Activated T-helper 2 cell treated with anti-CD3 and anti-CD28 coated beads, Interferon-gamma antibody, Interleukin-2, Interleukin-4, amounts not matched to agents 10 μg/mL and 5 μg/mL and 100 μg/mL, durations not matched to agents 14 hours and 24 hours and 36 hours (primary cell): ENCODE data around the gene GGA2. TPM values are rescaled to one million over a fixed set of nuclear protein-coding genes. Genes with fewer than 3 reads are reported as not detected.
A peak's percentile ranks its signal among the peaks of the same experiment; 100 is the strongest.
"Not testable (repeated sequence)": the region's sequence is repeated elsewhere in the genome, so short reads cannot be mapped to it uniquely, and the experiment has no call there.

Experiments used
- DNase-seq: peaks from one replicate; pipeline ENCODE4 v3.0.0; 2021; ENCODE audit warnings: low spot score
- H3K27ac Mint-ChIP-seq: one replicate; pipeline ENCODE4 v1.8.0; 2021; ENCODE audit warnings: mixed read lengths
- H3K27me3 Mint-ChIP-seq: one replicate; pipeline ENCODE4 v1.8.0; 2021; ENCODE audit warnings: low read depth, mixed read lengths
- H3K36me3 Mint-ChIP-seq: one replicate; pipeline ENCODE4 v1.8.0; 2021; ENCODE audit warnings: low read depth, mixed read lengths
- H3K4me1 Mint-ChIP-seq: one replicate; pipeline ENCODE4 v1.8.0; 2021; ENCODE audit warnings: low read depth, mixed read lengths
- H3K4me3 Mint-ChIP-seq: one replicate; pipeline ENCODE4 v1.8.0; 2021; ENCODE audit warnings: low read depth, mild to moderate bottlenecking, moderate library complexity, mixed read lengths
- H3K9me3 Mint-ChIP-seq: one replicate; pipeline ENCODE4 v1.8.0; 2021; ENCODE audit warnings: mixed read lengths
- intact Hi-C: fragments of 100-400 bp; cut with micrococcal nuclease; formaldehyde crosslinking; loops from one replicate; pipeline ENCODE4 v1.15.1; 2023
- total RNA-seq: library from RNA; stranded (reverse); gene quantifications from 2 replicates; pipeline ENCODE4 v1.2.3, GENCODE V29; 2022

Gene GGA2
- total RNA-seq, 1 donor from 2014 or later, result 110 TPM

DNA sequence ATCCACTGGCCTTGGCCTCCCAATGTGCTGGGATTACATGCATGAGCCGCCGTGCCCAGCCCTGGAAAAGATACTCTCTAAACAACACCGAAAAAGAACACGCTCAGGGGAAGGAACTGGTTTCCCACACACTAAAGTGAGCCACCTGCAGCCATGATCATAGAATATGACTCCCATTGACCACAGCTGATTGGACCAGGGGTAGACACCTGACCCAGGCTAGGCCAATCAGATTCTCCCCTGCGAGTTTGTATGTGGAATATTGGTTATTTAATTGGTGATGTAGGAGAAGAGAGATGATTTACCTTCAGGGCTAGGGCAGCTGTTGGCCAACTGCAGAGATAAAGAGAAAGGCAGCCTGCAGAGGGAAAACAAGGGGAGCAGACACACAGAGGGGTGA is 9.0 kb upstream of the GGA2 start:
- no peak overlapping the region for H3K27ac Mint-ChIP-seq

DNA sequence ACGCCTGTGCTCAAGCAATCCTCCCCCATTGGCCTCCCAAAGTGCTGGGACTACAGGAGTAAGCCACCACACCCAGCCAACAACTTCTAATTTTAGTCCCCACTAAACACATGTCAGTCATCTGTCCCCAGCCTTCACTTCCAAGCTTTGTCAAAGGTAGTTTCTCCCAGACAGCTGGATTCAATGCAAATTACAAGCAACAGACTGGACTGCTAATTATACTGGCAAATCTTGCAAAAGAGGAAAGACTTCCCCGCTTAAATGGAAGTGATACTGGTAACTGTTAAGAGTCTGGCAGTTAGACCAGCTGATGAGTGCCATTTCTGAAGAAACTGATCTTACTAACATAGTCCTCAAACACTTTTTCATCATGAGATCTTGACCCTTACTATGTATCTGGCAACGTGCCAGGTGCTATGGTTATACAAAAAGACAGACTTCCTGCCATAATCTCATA is 8.2 kb upstream of the GGA2 start:
- Mint-ChIP-seq H3K36me3 (peaks cover 41% of the 10 kb centered on the region), H3K27me3 (no peaks in the 10 kb centered on the region), H3K9me3 (no peaks in the 10 kb centered on the region), H3K4me1 (peaks cover 36% of the 10 kb centered on the region), H3K27ac (no peak overlapping the region), H3K4me3 (no peak overlapping the region)
- DNase-seq, result no peak
- intact Hi-C loops, result no loop called here

More for the DNA sequence above, 9.0 kb upstream of the GGA2 start:
- intact Hi-C loops, result no loop called here
- Mint-ChIP-seq H3K4me1 (peaks cover 31% of the 10 kb centered on the region), H3K36me3 (peaks cover 48% of the 10 kb centered on the region), H3K27me3 (no peaks in the 10 kb centered on the region), H3K9me3 (no peaks in the 10 kb centered on the region), H3K4me3 (no peak overlapping the region)
- DNase-seq, result no peak

DNA sequence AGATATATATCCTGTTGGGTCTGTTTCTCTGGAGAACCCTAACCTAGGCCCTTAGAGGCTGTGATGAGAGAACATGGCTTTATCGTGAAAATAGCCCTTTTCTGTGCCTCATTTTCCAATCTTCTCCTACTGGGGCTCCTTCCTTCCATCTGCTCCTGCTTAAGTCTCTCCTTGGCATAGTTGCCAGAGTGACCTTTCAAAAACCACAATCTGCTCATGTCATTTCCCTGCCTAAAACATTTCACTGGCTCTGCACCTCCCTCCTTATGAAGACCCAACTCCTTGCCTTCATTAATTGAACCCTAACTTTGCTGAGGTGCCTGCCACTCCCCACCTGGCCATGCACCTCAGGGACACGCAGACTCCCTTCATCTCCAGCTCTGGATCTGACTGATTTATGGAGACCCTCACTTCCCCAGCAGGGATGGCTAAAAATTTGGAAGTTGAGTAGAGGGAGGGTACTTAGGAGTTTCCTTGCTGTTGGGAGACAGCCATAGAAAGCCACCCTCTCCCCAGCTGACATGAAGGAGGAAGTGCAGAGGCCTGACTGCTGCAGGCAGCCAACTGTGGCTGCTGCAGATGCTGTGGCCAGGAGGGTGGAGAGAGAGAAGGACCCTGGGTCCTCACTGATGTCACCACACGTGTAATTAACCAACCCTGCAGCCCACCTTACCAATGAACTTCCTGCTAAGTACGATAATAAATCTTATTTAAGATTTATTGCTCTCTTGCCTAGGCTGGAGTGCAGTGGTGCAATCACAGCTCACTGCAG is 6.3 kb upstream of the GGA2 start:
- peaks cover 28% of the 10 kb centered on the region for H3K36me3 Mint-ChIP-seq
- no peak for DNase-seq
- H3K9me3 Mint-ChIP-seq, result no peaks in the 10 kb centered on the region
- intact Hi-C loops, result no loop called here
- H3K27ac Mint-ChIP-seq, result no peak overlapping the region
- H3K27me3 Mint-ChIP-seq, result no peaks in the 10 kb centered on the region
- H3K4me1 Mint-ChIP-seq, result peaks cover 43% of the 10 kb centered on the region
- peak overlapping the region; percentile 27 for H3K4me3 Mint-ChIP-seq

DNA sequence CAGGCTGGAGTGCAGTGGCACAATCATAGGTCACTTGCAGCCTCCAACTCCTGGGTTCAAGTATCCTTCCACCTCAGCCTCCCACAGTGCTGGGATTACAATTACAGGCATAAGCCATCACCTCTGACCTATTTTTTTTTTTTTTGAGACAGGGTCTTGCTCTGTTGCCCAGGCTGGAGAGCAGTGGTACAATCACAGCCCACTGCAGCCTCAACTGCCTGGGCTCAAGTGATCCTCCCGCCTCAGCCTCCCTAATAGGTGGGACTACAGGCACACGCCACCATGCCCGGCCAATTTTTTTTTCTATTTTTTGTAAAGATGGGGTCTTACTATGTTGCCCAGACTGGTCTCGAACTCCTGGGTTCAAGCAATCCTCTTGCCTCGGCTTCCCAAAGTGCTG is 5.6 kb upstream of the GGA2 start:
- Mint-ChIP-seq H3K36me3 (peaks cover 25% of the 10 kb centered on the region), H3K27ac (no peak overlapping the region), H3K4me3 (no peak overlapping the region), H3K27me3 (no peaks in the 10 kb centered on the region), H3K9me3 (no peaks in the 10 kb centered on the region), H3K4me1 (peaks cover 46% of the 10 kb centered on the region)
- intact Hi-C loops, result no loop called here
- DNase-seq, result no peak

DNA sequence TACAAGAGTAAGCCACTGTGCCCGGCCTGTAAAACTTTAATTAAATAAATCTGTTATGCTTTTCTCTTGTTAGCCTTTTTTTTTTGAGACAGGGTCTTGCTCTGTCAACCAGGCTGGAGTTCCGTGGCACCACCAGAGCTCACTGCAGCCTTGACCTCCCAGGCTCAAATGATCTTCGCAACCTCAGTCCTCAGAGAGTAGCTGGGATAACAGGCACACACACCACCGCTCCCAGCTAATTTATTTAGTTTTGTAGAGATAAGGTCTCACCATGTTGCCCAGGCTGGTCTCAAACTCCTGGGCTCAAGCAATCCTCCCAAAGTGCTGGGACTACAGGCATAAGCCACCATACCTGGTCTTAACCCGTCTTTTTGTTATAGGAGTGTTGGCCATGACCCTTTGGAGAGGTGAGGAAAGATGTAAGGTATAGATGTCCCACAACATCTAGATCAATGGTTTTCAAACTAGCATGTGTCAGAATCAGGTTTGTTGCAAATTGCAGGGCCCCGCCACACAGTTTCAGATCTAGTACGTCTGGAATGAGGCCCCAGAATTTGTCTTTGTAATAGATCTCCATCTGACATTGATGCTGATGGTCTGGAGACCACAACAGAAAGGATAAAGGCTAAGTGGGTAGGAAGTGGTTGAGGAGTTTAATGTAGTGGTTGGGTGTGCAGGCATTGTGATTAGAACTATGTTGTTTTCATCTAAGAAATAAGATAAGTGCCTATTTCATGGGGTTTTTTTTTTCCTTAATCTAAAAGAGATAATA is 4.3 kb upstream of the GGA2 start:
- peaks cover 50% of the 10 kb centered on the region for H3K4me1 Mint-ChIP-seq
- H3K27ac Mint-ChIP-seq, result peak overlapping the region; percentile 21
- no peaks in the 10 kb centered on the region for H3K27me3 Mint-ChIP-seq
- H3K9me3 Mint-ChIP-seq, result no peaks in the 10 kb centered on the region
- H3K4me3 Mint-ChIP-seq, result no peak overlapping the region
- DNase-seq, result peak; percentile 62
- H3K36me3 Mint-ChIP-seq, result peaks cover 24% of the 10 kb centered on the region
- intact Hi-C loops, result loop anchor here (5.0 kb wide), 1 partner anchor 158 kb away; no protein-coding TSS in a partner anchor

DNA sequence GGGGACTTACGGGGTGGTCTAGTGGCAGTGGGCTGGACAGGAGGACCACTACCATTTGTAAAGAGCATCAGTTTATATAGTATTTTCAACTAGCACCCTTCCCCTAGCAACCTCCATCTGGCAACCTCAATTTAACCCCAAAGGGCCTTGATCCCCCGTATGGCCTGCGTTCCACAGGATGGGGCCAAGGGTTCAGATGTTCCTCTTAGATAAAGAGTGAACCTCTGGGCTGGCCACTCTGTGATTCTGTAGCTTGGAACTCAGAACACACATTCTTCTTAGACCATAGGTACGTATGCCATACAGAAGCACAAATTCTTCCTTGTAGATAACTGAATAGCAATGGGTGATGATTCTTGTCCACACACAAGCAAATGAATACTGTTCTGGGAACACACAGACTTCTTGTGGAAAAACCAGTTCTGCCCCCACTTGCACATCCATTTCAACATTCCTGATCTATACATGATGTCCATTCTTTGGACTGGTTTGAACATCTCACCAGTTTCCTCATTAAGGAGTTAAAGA is 1.9 kb upstream of the GGA2 start:
- Mint-ChIP-seq H3K4me3 (no peak overlapping the region), H3K9me3 (no peaks in the 10 kb centered on the region), H3K27me3 (no peaks in the 10 kb centered on the region), H3K36me3 (peaks cover 30% of the 10 kb centered on the region), H3K4me1 (peaks cover 50% of the 10 kb centered on the region), H3K27ac (no peak overlapping the region)
- intact Hi-C loops, result loop anchor here (5.0 kb wide), 1 partner anchor 160 kb away; no protein-coding TSS in a partner anchor
- no peak for DNase-seq

DNA sequence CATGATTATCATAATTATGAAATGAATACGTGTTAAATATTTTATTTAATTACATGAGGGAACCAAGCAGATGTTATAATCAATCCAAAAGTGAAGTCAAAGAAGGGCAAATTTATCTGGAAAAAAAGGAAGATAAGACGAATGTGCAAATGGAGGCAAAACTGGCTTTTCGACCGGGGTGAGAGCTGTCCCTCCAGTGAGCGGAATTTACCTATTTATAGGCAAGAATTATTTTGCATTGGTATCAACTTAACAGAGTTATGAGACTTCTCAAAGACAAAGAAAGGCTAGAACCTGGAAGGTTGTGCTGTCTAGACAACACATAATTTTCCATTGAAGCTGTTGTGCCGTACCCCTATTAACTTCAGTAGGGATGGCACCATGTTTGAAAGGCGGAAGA is 1.4 kb upstream of the GGA2 start:
- peaks cover 54% of the 10 kb centered on the region for H3K4me1 Mint-ChIP-seq
- peaks cover 32% of the 10 kb centered on the region for H3K36me3 Mint-ChIP-seq
- no peaks in the 10 kb centered on the region for H3K9me3 Mint-ChIP-seq

DNA sequence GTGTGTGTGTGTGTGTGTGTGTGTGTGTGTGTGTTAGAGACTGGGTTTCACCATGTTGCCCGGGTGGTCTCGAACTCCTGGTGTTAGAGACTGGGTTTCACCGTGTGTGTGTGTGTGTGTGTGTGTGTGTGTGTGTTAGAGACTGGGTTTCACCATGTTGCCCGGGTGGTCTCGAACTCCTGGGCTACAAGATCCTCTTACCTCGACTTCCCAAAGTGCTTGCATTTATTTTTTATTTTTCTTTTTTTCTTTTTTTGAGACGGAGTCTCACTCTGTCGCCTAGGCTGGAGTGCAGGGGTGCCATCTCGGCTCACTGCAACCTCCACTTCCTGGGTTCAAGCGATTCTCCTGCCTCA is 599 bp upstream of the GGA2 start:
- peak overlapping the region; percentile 77 for H3K4me3 Mint-ChIP-seq
- intact Hi-C loops, result loop anchor here (5.0 kb wide), 1 partner anchor 161 kb away; no protein-coding TSS in a partner anchor

More for the DNA sequence above, 1.4 kb upstream of the GGA2 start:
- H3K4me3 Mint-ChIP-seq, result no peak overlapping the region
- DNase-seq, result no peak
- no peaks in the 10 kb centered on the region for H3K27me3 Mint-ChIP-seq
- intact Hi-C loops, result loop anchor here (5.0 kb wide), 1 partner anchor 161 kb away; no protein-coding TSS in a partner anchor
- no peak overlapping the region for H3K27ac Mint-ChIP-seq

DNA sequence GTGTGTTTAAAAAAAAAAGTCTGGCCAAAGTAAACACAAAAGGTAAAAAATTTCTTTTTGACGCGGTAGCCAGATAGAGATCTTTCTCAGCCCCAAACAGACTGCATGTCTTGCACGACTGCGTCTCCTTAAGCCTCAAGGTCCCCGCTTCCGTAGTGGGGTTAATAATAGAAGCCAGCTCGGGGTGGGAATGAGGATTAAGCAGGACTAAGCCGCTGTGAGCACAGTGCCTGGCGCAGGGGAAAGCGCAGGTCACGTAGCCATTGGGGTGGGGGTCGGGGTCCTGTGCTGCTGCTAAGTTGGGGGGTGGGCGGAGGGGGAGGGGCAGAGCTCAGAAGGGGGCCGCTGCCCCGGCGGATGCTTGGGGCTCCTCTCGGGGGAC is 521 bp downstream of the GGA2 start:
- peak overlapping the region; percentile 91 for H3K4me3 Mint-ChIP-seq
- H3K27me3 Mint-ChIP-seq, result no peaks in the 10 kb centered on the region
- H3K9me3 Mint-ChIP-seq, result no peaks in the 10 kb centered on the region
- DNase-seq, result peak; percentile 24
- peak overlapping the region; percentile 90 for H3K27ac Mint-ChIP-seq
- H3K36me3 Mint-ChIP-seq, result peaks cover 35% of the 10 kb centered on the region
- intact Hi-C loops, result loop anchor here (1.0 to 10.0 kb wide), 5 partner anchors 48 to 163 kb away; partner anchors contain the start of genes COG7, DCTN5, EARS2 and NDUFAB1
- peaks cover 56% of the 10 kb centered on the region for H3K4me1 Mint-ChIP-seq

More for the DNA sequence above, 599 bp upstream of the GGA2 start:
- H3K9me3 Mint-ChIP-seq, DNase-seq, H3K27me3 Mint-ChIP-seq, H3K27ac Mint-ChIP-seq: not testable (repeated sequence)
- H3K36me3 Mint-ChIP-seq, result peaks cover 33% of the 10 kb centered on the region
- H3K4me1 Mint-ChIP-seq, result peaks cover 56% of the 10 kb centered on the region

DNA sequence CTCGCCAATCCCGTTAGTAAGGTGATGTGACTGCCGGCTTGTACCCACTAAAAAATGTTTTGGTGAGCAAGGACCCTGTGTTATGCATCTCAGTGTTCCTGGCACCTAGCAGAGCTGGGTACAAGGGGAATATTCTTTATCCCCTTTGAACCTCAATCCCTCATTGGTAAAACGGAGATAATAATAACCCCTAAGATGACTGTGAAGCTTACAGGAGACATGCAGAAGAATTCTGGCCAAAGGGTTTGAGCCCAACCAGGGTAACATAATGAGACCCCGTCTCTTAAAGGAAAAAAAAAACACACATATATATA is 896 bp downstream of the GGA2 start:
- intact Hi-C loops, result loop anchor here (1.0 to 10.0 kb wide), 4 partner anchors 48 to 135 kb away; partner anchors contain the start of genes COG7, DCTN5, EARS2 and NDUFAB1
- H3K4me1 Mint-ChIP-seq, result peaks cover 56% of the 10 kb centered on the region
- H3K27me3 Mint-ChIP-seq, result no peaks in the 10 kb centered on the region
- H3K9me3 Mint-ChIP-seq, result no peaks in the 10 kb centered on the region
- peaks cover 35% of the 10 kb centered on the region for H3K36me3 Mint-ChIP-seq
- DNase-seq, result no peak
- peak overlapping the region; percentile 91 for H3K4me3 Mint-ChIP-seq
- peak overlapping the region; percentile 90 for H3K27ac Mint-ChIP-seq

DNA sequence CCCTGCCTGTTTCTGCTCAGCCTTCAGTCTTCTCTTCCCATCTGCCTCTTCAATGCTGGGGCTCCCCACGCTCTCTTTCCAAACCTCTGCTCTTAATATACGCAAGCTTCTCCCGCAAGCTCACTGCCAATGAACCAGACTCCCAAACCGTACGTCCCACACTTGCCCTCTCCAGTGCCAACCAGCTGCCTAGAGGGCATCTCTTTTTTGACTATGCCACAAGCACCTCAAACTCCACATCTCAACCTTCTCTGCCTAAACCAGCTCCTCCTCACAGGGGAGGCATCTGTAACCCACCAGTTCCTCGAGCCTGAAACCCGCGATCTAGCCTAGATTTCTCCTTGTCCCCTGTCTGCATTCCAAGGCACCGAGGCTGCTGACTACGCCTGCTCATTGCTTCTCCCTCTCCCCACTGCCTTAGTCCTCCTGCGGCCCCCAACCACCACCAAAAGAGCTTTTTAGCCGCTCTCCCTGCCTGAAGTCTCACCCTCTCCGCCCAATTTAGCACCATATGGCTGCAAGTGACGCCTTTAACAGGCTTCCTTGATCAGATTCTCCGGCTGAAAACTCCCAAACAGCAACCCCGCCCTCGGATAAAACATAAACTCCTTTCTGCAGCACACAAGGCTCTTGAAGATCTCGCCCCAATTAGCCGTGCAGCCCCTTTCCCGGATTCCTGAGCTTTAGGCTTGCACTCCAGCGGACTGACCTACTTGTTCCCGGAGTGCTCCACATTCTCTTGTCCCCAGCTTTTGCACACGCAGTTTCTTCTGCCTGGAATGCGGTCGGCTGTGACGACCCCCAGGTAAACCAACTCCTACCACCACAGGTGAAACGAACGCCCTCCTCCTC is 1.5 kb downstream of the GGA2 start:
- intact Hi-C loops, result loop anchor here (1.0 to 10.0 kb wide), 4 partner anchors 48 to 136 kb away; partner anchors contain the start of genes COG7, DCTN5, EARS2 and NDUFAB1
- DNase-seq, result no peak
- H3K27ac Mint-ChIP-seq, result peak overlapping the region; percentile 90
- peak overlapping the region; percentile 91 for H3K4me3 Mint-ChIP-seq
- H3K9me3 Mint-ChIP-seq, result no peaks in the 10 kb centered on the region
- H3K36me3 Mint-ChIP-seq, result peaks cover 34% of the 10 kb centered on the region
- H3K27me3 Mint-ChIP-seq, result no peaks in the 10 kb centered on the region
- peaks cover 57% of the 10 kb centered on the region for H3K4me1 Mint-ChIP-seq

DNA sequence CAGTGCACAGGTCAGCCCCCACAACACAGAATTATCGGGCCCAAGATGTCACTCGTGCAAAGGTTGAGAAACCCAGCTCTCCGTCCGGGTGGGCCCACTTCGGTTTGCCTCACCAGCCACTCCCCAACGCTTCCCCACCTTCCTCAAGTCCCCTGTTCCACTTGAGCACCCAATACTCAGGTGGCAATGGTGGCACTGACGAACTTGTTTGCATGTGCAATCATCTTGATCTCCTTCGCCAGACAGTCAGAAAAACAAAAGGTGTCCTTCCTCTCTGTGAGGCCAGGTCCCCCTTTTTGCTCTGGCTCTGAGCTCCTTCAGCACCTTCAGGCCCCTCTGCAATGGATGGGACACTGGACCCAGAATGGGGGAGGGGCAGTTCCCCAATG is 3.7 kb downstream of the GGA2 start:
- intact Hi-C loops, result loop anchor here (10.0 kb wide), 3 partner anchors 52 to 138 kb away; partner anchors contain the start of genes COG7, DCTN5, NDUFAB1 and PALB2
- no peak for DNase-seq
- H3K4me1 Mint-ChIP-seq, result peaks cover 60% of the 10 kb centered on the region
- H3K27me3 Mint-ChIP-seq, result no peaks in the 10 kb centered on the region
- H3K27ac Mint-ChIP-seq, result no peak overlapping the region
- no peaks in the 10 kb centered on the region for H3K9me3 Mint-ChIP-seq
- no peak overlapping the region for H3K4me3 Mint-ChIP-seq
- H3K36me3 Mint-ChIP-seq, result peaks cover 41% of the 10 kb centered on the region
